Astrocyte (in vitro differentiated cells and primary cell): ENCODE data around the gene OBI1. TPM values are rescaled to one million over a fixed set of nuclear protein-coding genes. Genes with fewer than 3 reads are reported as not detected.
A peak's percentile ranks its signal among the peaks of the same experiment; 100 is the strongest.

Experiments
- DNase-seq: peaks from one replicate; pipeline ENCODE4 v3.0.0-alpha.2; 2010; ENCODE audit warnings: low read depth
- FAIRE-seq: peaks from 2 replicates; lab custom pipeline; 2011; peaks lifted over from hg19 to GRCh38; lab: Jason Lieb, UNC
- H2AFZ ChIP-seq: 2 replicates; pipeline ENCODE4 v1.6.0; 2012; ENCODE audit warnings: low read depth, low read length, inconsistent platforms
- H3K27ac ChIP-seq: 2 replicates; pipeline ENCODE4 v1.5.1; 2011; ENCODE audit warnings: low read depth, low read length, inconsistent platforms
- H3K27me3 ChIP-seq: 2 replicates; pipeline ENCODE4 v1.6.0; 2011; ENCODE audit warnings: low read length, inconsistent platforms; ENCODE audit not compliant: insufficient read depth
- H3K36me3 ChIP-seq: 2 replicates; pipeline ENCODE4 v1.5.1; 2011; ENCODE audit warnings: low read length, inconsistent platforms; ENCODE audit not compliant: insufficient read depth
- H3K4me1 ChIP-seq: 2 replicates; pipeline ENCODE4 v1.5.1; 2011; ENCODE audit warnings: low read length, inconsistent platforms; ENCODE audit not compliant: insufficient read depth
- H3K4me2 ChIP-seq: 2 replicates; pipeline ENCODE4 v1.6.0; 2012; ENCODE audit warnings: low read length, inconsistent platforms
- H3K4me3 ChIP-seq: 2 replicates; pipeline ENCODE4 v1.5.1; 2011; ENCODE audit warnings: low read depth, mild to moderate bottlenecking, low read length, inconsistent platforms; ENCODE audit not compliant: insufficient read depth
- H3K79me2 ChIP-seq: 2 replicates; pipeline ENCODE4 v1.6.0; 2012; ENCODE audit warnings: mild to moderate bottlenecking, low read length, inconsistent platforms; ENCODE audit not compliant: insufficient read depth
- H3K9ac ChIP-seq: 2 replicates; pipeline ENCODE4 v1.6.0; 2012; ENCODE audit warnings: mild to moderate bottlenecking, low read length, inconsistent platforms
- H3K9me3 ChIP-seq: 2 replicates; pipeline ENCODE4 v1.5.1; 2012; ENCODE audit warnings: low read depth, mild to moderate bottlenecking, low read length, inconsistent platforms; ENCODE audit not compliant: insufficient read depth
- H4K20me1 ChIP-seq: 2 replicates; pipeline ENCODE4 v1.6.0; 2012; ENCODE audit warnings: low read length, inconsistent platforms; ENCODE audit not compliant: insufficient read depth
- H3K27ac Mint-ChIP-seq: one replicate; pipeline ENCODE4 v1.8.0; 2021; ENCODE audit warnings: mild to moderate bottlenecking, mixed read lengths; ENCODE audit not compliant: unreplicated experiment
- H3K27me3 Mint-ChIP-seq: one replicate; pipeline ENCODE4 v1.8.0; 2021; ENCODE audit warnings: low read depth, mixed read lengths; ENCODE audit not compliant: unreplicated experiment
- H3K36me3 Mint-ChIP-seq: one replicate; pipeline ENCODE4 v1.8.0; 2021; ENCODE audit warnings: low read depth, mixed read lengths; ENCODE audit not compliant: unreplicated experiment
- H3K4me1 Mint-ChIP-seq: one replicate; pipeline ENCODE4 v1.8.0; 2021; ENCODE audit warnings: low read depth, mixed read lengths; ENCODE audit not compliant: unreplicated experiment
- H3K4me3 Mint-ChIP-seq: one replicate; pipeline ENCODE4 v1.8.0; 2021; ENCODE audit warnings: mild to moderate bottlenecking, moderate library complexity, mixed read lengths; ENCODE audit not compliant: unreplicated experiment
- H3K9me3 Mint-ChIP-seq: one replicate; pipeline ENCODE4 v1.8.0; 2021; ENCODE audit warnings: mild to moderate bottlenecking, mixed read lengths; ENCODE audit not compliant: unreplicated experiment
- EZH2 ChIP-seq: IDR thresholded peaks from 2 replicates; pipeline ENCODE4 v1.6.1; 2012; ENCODE audit warnings: mild to moderate bottlenecking, low read length, inconsistent platforms; ENCODE audit not compliant: insufficient read depth
- total RNA-seq: library from RNA; stranded (reverse); gene quantifications from 2 replicates; pipeline ENCODE4 v1.2.1, GENCODE V29; 2021
- TF ChIP-seq, protein P1 (sequence below): IDR thresholded peaks from 2 replicates; pipeline ENCODE4 v1.5.1; 2011; ENCODE audit warnings: low read depth, mild to moderate bottlenecking, inconsistent platforms, low read length, moderate library complexity; ENCODE audit not compliant: insufficient read depth

Gene OBI1
- total RNA-seq, 1 donor from 2014 or later = 13.2 TPM

DNA sequence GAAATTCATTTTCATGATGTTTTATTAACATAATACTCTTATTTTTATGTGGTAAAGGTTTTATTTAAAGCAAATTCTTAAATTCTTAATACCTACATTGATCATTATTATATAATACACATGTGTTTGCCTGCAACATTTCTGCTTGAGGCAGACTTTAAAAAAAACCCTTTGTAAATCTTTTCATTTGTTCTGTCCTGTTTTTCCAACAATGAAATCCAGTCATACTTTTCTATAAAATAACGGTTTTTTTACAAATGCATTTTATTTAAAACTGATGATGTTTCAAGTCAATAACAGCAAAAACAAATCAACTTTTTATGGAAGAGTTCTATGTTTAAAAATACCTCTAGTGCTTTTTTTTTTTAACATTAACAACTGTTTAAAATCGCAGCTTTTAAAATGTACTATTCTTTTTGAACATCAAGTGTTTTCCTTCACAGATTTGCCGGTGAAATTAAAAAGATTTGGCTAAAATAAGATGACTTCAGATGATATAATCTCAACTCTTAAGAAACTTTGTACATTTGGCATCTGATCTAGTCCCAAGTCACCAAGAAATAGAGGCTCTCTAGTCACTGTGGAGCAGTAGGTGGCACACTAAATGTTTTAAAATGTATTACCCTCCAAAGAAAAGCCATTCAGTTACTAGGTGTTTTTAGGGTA, 60.7 kb downstream of the OBI1 start:
- no peak overlapping the region for H2AFZ ChIP-seq
- peaks cover 93% of the 10 kb centered on the region for H3K27me3 ChIP-seq
- H3K4me2 ChIP-seq = no peak overlapping the region
- Mint-ChIP-seq H3K4me1 (peaks cover 6% of the 10 kb centered on the region), H3K9me3 (peaks cover 11% of the 10 kb centered on the region), H3K4me3 (no peak overlapping the region), H3K36me3 (no peaks in the 10 kb centered on the region), H3K27ac (no peak overlapping the region), H3K27me3 (peaks cover 77% of the 10 kb centered on the region)
- no peaks in the 10 kb centered on the region for H3K79me2 ChIP-seq
- H3K27ac ChIP-seq = no peak overlapping the region
- H4K20me1 ChIP-seq = peaks cover 10% of the 10 kb centered on the region
- peaks cover 6% of the 10 kb centered on the region for H3K4me1 ChIP-seq
- FAIRE-seq = no peak
- no peak for DNase-seq
- no peak for TF ChIP-seq EZH2
- peaks cover 3% of the 10 kb centered on the region for H3K9me3 ChIP-seq
- H3K9ac ChIP-seq = no peak overlapping the region
- no peak overlapping the region for H3K4me3 ChIP-seq
- H3K36me3 ChIP-seq = no peaks in the 10 kb centered on the region

GRCh38 chr13:78597602-78597932, 61.4 kb downstream of the OBI1 start:
- no peak overlapping the region for H3K27ac Mint-ChIP-seq
- H3K4me3 ChIP-seq = no peak overlapping the region
- peaks cover 80% of the 10 kb centered on the region for H3K27me3 Mint-ChIP-seq
- TF ChIP-seq, protein P1, sequence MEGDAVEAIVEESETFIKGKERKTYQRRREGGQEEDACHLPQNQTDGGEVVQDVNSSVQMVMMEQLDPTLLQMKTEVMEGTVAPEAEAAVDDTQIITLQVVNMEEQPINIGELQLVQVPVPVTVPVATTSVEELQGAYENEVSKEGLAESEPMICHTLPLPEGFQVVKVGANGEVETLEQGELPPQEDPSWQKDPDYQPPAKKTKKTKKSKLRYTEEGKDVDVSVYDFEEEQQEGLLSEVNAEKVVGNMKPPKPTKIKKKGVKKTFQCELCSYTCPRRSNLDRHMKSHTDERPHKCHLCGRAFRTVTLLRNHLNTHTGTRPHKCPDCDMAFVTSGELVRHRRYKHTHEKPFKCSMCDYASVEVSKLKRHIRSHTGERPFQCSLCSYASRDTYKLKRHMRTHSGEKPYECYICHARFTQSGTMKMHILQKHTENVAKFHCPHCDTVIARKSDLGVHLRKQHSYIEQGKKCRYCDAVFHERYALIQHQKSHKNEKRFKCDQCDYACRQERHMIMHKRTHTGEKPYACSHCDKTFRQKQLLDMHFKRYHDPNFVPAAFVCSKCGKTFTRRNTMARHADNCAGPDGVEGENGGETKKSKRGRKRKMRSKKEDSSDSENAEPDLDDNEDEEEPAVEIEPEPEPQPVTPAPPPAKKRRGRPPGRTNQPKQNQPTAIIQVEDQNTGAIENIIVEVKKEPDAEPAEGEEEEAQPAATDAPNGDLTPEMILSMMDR = no peak
- TF ChIP-seq EZH2 = no peak
- peaks cover 6% of the 10 kb centered on the region for H3K4me1 Mint-ChIP-seq
- H4K20me1 ChIP-seq = peaks cover 8% of the 10 kb centered on the region
- H3K4me2 ChIP-seq = no peak overlapping the region
- DNase-seq = no peak
- H3K9me3 Mint-ChIP-seq = peaks cover 9% of the 10 kb centered on the region
- peaks cover 3% of the 10 kb centered on the region for H3K9me3 ChIP-seq
- no peak overlapping the region for H2AFZ ChIP-seq
- H3K36me3 ChIP-seq = no peaks in the 10 kb centered on the region
- H3K27ac ChIP-seq = no peak overlapping the region
- H3K4me1 ChIP-seq = peaks cover 6% of the 10 kb centered on the region
- H3K4me3 Mint-ChIP-seq = no peak overlapping the region
- H3K9ac ChIP-seq = no peak overlapping the region
- H3K79me2 ChIP-seq = no peaks in the 10 kb centered on the region
- no peak for FAIRE-seq
- no peaks in the 10 kb centered on the region for H3K36me3 Mint-ChIP-seq
- H3K27me3 ChIP-seq = peaks cover 93% of the 10 kb centered on the region

DNA sequence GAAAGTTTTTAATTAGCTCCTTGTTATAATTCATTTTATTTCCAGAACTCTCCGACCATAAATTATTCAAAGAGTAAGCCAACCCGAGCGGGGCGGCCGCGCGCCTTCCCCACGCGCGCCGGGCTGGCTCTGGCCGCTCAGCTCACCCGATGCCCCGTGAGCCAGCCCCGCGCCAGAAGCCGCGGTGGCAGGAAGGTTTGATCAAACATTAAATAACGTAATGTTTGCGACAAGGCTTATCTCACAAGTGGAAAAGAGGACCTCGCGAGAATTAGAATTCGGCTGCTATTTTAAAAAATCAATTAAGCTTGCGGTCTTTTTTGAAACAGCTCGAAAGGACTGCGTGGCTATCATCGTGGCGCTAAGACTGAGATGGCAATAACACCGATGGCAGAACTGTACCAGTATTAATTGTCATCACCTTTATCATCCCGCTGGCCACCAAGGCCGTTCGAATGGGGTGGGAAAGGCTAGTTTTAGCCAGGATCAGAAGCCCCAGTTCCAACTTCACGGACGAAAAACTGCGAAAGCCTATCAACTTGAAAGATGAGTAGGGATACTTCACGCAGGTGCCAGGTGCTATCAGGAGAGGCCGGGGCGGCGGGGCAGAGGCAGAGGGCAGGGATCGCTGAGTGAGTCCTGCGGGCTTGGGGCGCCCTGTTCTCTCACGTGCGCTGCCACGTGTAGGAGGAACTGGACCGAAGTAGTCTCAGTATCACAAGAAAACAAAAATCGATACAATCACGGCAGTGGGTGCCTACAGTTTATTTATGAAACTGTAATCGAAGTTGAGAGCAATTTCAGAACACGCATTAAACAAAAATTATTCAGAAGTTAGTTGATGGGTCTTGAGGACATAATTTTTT, 62.0 kb downstream of the OBI1 start:
- H3K4me2 ChIP-seq = peak overlapping the region; percentile 72
- H3K4me1 Mint-ChIP-seq = peaks cover 6% of the 10 kb centered on the region
- H3K27me3 Mint-ChIP-seq = peaks cover 82% of the 10 kb centered on the region

More for the DNA sequence above, 62.0 kb downstream of the OBI1 start:
- peaks cover 6% of the 10 kb centered on the region for H3K9me3 Mint-ChIP-seq
- no peaks in the 10 kb centered on the region for H3K36me3 Mint-ChIP-seq
- H3K4me3 ChIP-seq = no peak overlapping the region
- H3K27me3 ChIP-seq = peaks cover 94% of the 10 kb centered on the region
- peak overlapping the region; percentile 26 for H3K27ac Mint-ChIP-seq
- H3K36me3 ChIP-seq = no peaks in the 10 kb centered on the region
- peaks cover 3% of the 10 kb centered on the region for H3K9me3 ChIP-seq
- no peak for DNase-seq
- H3K4me1 ChIP-seq = peaks cover 6% of the 10 kb centered on the region
- no peak for FAIRE-seq
- H3K4me3 Mint-ChIP-seq = no peak overlapping the region
- no peak overlapping the region for H3K27ac ChIP-seq
- no peak overlapping the region for H2AFZ ChIP-seq
- no peaks in the 10 kb centered on the region for H3K79me2 ChIP-seq
- H4K20me1 ChIP-seq = peaks cover 6% of the 10 kb centered on the region
- TF ChIP-seq, protein P1 = no peak
- peak; percentile 45 for TF ChIP-seq EZH2
- no peak overlapping the region for H3K9ac ChIP-seq
